Kidney (tissue), 14 donors: ENCODE results near the gene PLTP. TPM values are rescaled to one million over a fixed set of nuclear protein-coding genes. Genes with fewer than 3 reads are reported as not detected.

Experiments used
- DNase-seq, 5 donors: peaks; one replicate each; pipeline ENCODE4 v3.0.0-alpha.2; 2013 to 2020
- FAIRE-seq: peaks from 2 replicates; lab custom pipeline; 2012; peaks lifted over from hg19 to GRCh38; lab: Jason Lieb, UNC
- H3K27ac ChIP-seq, 2 donors: one replicate each; pipeline ENCODE4 v1.7.0; 2013; ENCODE audit warnings: low read depth in 2 of 2, low read length in 2 of 2, inconsistent platforms in 1 of 2
- H3K27me3 ChIP-seq: one replicate; pipeline ENCODE4 v1.7.1; 2013; ENCODE audit warnings: low read length, inconsistent platforms; ENCODE audit not compliant: control insufficient read depth, insufficient read depth
- H3K36me3 ChIP-seq, 3 donors: one replicate each; pipeline versions ENCODE4 v1.7.0 to v1.7.1; 2013; ENCODE audit warnings: low read length in 3 of 3, control low read depth in 1 of 3, inconsistent platforms in 1 of 3; ENCODE audit not compliant: insufficient read depth in 3 of 3, control insufficient read depth in 2 of 3
- H3K4me1 ChIP-seq, 3 donors: one replicate each; pipeline versions ENCODE4 v1.7.0 to v1.7.1; 2013; ENCODE audit warnings: low read length in 3 of 3, inconsistent platforms in 1 of 3, low read depth in 1 of 3; ENCODE audit not compliant: control insufficient read depth in 2 of 3, insufficient read depth in 2 of 3
- H3K4me3 ChIP-seq, 3 donors: one replicate each; pipeline versions ENCODE4 v1.7.0 to v1.8.1; 2013; ENCODE audit warnings: low read length in 3 of 3, control low read depth in 1 of 3, inconsistent platforms in 1 of 3
- H3K9ac ChIP-seq, 3 donors: one replicate each; pipeline versions ENCODE4 v1.7.0 to v1.7.1; 2013; ENCODE audit warnings: low read length in 3 of 3, control low read depth in 1 of 3, inconsistent platforms in 1 of 3
- H3K9me3 ChIP-seq, 3 donors: one replicate each; pipeline versions ENCODE4 v1.7.0 to v1.7.1; 2013; ENCODE audit warnings: low read length in 3 of 3, control low read depth in 1 of 3, inconsistent platforms in 1 of 3; ENCODE audit not compliant: control insufficient read depth in 2 of 3, insufficient read depth in 1 of 3
- intact Hi-C: fragments of 100-400 bp; cut with DNase I; formaldehyde crosslinking; loops from one replicate; pipeline ENCODE4 v1.11.1; 2022
- polyA plus RNA-seq: library from polyadenylated mRNA; stranded (reverse); fragments of 350-450 nt; fragmentation: Illumina TruSeq; extraction: RNeasy Lipid Tissue Mini Kit (QIAGEN cat#74804); gene quantifications from one replicate; pipeline ENCODE4 v1.2.3, GENCODE V29; 2014; ENCODE audit warnings: low read depth, low replicate concordance; ENCODE audit not compliant: insufficient read depth
- total RNA-seq: library from RNA; stranded (reverse); fragmentation: NEBNext Ultra II Directional; extraction: Animal tissue kit (Norgen Biotek cat#: 25700); gene quantifications from one replicate; pipeline ENCODE4 v1.2.1, GENCODE V29; 2021
- TF ChIP-seq, protein P1 (sequence below): IDR thresholded peaks from 3 replicates; pipeline ENCODE4 v1.5.1; 2012; ENCODE audit warnings: mild to moderate bottlenecking, moderate library complexity, borderline replicate concordance; ENCODE audit not compliant: insufficient read depth; ENCODE audit errors: extremely low read depth
- donor health status: control.
- donor health status: control.
- donor health status: control.
- donor health status: control.
- donor health status: control.
- donor health status: DM: yes; HTN: yes; CAD: no.
- donor health status: Normal renal cell carcinoma (clear cell type).

The PLTP gene
- total and polyA plus RNA-seq, 2 donors from 2014 or later, result 345 to 790 TPM

DNA sequence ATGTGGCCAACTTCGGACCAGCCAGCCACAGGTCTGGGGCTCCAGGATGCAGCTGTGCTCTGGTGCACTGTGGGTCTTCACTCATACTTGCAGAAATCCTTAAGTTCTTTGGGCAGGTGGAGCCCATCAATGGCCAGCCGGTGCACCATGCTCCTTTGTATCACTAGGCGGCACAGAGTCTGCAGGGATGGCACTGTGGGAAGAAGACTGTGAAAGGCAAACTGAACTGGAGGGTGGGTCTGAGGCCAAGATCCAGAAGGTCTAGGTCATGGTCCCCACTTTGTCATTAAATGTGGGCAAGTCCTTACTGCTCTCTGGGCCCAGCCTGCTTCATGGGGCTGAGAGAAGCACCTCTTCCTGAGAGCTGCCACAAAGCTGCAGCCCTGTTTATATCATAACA lies 23.3 kb downstream of the PLTP start:
- Histone ChIP-seq H3K9ac (no peak overlapping the region), H3K36me3 (peaks cover 2 to 12% (median 8%) of the 10 kb centered on the region in 3 donors), H3K9me3 (no peaks in the 10 kb centered on the region), H3K4me3 (peak overlapping the region in 2 of 3 donors; percentile 29 to 33), H3K27me3 (no peaks in the 10 kb centered on the region), H3K27ac (no peak overlapping the region), H3K4me1 (peaks cover 0 to 34% (median 0%) of the 10 kb centered on the region in 3 donors)
- DNase-seq (peak in 1 of 5 donors; percentile 34), FAIRE-seq (no peak)
- intact Hi-C loops, result no loop called here
- TF ChIP-seq, protein P1, sequence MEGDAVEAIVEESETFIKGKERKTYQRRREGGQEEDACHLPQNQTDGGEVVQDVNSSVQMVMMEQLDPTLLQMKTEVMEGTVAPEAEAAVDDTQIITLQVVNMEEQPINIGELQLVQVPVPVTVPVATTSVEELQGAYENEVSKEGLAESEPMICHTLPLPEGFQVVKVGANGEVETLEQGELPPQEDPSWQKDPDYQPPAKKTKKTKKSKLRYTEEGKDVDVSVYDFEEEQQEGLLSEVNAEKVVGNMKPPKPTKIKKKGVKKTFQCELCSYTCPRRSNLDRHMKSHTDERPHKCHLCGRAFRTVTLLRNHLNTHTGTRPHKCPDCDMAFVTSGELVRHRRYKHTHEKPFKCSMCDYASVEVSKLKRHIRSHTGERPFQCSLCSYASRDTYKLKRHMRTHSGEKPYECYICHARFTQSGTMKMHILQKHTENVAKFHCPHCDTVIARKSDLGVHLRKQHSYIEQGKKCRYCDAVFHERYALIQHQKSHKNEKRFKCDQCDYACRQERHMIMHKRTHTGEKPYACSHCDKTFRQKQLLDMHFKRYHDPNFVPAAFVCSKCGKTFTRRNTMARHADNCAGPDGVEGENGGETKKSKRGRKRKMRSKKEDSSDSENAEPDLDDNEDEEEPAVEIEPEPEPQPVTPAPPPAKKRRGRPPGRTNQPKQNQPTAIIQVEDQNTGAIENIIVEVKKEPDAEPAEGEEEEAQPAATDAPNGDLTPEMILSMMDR, result no peak

DNA sequence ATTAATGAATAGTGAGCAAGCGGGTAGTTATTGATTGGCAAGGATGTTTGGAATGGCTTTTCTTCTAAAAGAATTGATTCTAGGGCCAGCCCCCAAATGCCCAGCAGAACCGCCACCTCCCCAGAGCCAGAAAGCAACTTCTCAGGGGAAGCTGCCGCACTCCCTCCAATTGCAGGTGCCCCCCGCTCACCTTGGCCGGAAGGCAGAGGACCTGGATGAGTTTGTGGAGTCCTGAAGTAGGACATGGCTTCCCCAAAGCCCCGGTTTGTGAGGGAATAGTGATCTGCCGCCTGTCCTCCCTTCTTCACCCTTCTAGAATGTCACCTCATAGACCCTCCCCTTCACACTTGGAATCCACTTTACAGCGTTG lies 24.6 kb downstream of the PLTP start, which contains the start of gene SPATA25:
Gene SPATA25 (minus strand): TSS at position 277 of the 370 bp plus-strand sequence. CDS start 32 bp downstream, at position 245.
- Histone ChIP-seq H3K9ac (no peak within 1 kb of the TSS), H3K36me3 (peaks cover 4 to 20% (median 13%) of the 10 kb centered on the region in 3 donors), H3K9me3 (no peaks in the 10 kb centered on the region), H3K27ac (no peak within 1 kb of the TSS), H3K4me1 (peaks cover 0 to 27% (median 0%) of the 10 kb centered on the region in 3 donors), H3K4me3 (no peak within 1 kb of the TSS), H3K27me3 (no peaks in the 10 kb centered on the region)
- intact Hi-C loops, result no loop called here
- no peak for FAIRE-seq
- peak in 1 of 5 donors; percentile 59 for DNase-seq
- TF ChIP-seq, protein P1, result no peak

DNA sequence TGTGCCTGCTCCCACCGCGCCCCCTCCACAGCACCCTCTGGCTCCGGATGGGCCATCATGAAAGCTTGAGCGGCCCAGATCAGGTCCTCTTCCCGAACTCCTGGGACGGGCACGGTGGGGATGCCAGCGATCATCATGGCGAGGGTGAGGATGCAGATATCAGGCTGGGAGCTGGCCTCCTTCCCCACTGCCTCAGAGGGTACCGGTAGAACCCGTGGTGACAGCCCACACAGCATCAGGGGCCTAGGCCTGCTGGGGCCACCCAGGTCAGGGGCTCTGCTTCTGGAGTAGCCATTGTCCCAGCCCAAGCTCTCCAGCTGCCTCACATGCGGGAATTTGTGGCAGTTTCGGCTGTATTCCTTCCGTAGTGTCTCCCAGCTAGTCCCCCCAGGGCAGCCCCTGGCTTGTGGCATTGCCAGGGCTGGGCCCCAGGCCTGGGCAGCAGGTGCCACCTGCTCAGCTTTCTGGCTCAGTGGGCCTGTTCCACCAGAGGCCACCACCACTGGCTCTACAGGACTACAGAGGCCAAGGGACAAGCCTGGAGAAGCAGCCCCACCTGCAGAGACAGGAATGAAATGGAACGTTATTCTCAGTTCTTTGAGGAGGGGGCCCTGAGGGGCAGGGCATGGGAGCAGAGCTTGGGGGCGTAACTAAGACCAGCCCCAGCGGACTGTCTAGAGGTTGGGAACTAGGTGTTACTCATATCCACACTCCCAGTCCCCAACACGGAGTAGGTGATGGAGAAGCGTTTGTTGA lies 25.2 kb downstream of the PLTP start:
- DNase-seq (peak in 1 of 5 donors; percentile 72), FAIRE-seq (no peak)
- TF ChIP-seq, protein P1, result no peak
- no peak overlapping the region for H3K27ac ChIP-seq
- H3K36me3 ChIP-seq, result peaks cover 4 to 20% (median 13%) of the 10 kb centered on the region in 3 donors
- H3K27me3 ChIP-seq, result no peaks in the 10 kb centered on the region
- no peaks in the 10 kb centered on the region for H3K9me3 ChIP-seq
- H3K9ac ChIP-seq, result no peak overlapping the region
- H3K4me1 ChIP-seq, result peaks cover 0 to 25% (median 0%) of the 10 kb centered on the region in 3 donors
- no peak overlapping the region for H3K4me3 ChIP-seq
- intact Hi-C loops, result no loop called here
